DMS 273 (cell line): ENCODE measurements around the gene SUPV3L1.

Experiments used
- DNase-seq: peaks from one replicate; lab custom pipeline; 2025; ENCODE audit not compliant: unreplicated experiment; lab: John Stamatoyannopoulos, UW

Gene SUPV3L1

DNA sequence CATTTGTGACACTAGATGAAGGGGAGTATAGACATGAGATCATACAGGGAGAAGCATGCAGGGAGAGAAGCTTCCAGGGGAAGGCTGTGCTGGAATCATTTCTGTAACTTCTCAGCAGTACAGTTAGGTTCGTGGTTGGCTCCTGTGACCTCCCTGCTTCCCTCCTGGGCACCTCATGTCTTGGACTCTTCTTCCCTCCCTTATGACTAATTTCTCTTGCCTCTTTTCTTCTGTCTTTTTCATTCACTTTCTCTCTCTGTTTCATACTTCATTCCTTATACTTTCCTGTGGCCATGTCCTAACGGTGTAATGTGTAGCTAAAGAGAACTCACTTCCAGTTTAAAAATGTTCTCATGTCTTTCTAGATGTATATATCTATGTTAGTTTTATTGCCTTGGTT lies 21.0 kb downstream of the SUPV3L1 start:
- DNase-seq: no peak

DNA sequence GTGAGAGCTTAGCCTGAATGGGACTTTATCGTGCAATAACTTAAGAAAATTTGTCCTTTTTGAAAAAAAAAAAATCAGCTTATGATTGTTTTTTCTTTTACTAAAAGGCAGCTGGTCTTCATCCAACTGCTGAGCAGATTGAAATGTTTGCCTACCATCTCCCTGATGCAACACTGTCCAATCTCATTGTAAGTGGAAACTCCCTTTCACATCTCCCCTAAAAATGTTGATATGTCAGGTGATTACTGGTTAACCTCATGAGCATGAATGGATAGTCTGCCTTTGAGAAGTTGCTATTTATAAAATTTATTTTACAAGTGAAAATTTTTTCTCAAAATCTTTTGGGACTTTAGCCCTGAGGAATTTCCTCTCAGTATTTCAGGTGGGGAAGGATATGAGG lies 22.3 kb downstream of the SUPV3L1 start:
- DNase-seq: no peak

DNA sequence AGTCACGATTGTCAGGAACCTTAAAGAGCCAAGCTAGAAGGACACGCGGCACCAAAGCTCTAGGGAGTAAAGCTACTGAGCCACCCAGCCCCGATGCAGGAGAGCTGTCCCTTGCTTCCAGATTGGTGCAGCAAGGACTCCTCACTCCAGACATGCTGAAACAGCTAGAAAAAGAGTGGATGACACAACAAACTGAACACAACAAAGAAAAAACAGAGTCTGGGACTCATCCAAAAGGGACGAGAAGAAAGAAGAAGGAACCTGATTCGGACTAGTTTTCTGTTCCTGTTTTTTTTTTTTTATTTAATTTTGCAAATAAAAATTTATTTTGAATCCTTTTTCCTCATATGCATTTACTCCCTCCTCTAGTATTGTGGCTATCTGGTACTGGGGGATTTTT lies 28.7 kb downstream of the SUPV3L1 start:
- DNase-seq: no peak

DNA sequence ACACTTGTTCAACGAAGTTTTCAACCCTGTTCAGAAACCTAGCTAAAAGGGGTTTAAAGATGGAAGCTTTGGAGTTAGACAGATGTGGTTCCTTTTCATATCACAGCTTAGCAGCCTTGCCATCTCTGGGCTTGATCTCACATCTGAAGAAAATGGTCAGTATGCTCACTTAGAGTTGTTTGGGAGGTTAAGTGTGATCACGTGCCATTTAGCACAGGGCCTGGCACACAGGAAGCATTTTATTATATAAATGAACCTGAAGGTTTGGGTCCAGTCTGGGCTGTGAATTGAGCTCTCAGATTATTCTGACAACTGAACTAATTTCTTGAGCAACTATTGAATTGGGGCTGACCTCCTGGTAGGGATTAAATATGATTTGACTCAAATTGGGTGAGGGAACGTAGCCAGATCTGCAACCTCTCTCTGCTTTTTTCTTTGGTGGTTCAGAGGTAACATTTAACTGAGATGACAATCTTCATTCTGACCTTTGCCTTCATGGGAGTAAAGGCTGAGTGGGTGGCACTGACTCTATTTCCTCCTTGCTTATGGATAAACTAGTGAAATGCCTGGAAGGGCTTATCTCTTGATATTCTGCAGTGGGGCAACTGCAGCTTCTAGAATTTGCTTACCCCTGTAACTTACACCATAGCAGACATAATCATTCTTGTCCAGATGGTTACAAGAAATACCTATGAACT lies 29.9 kb downstream of the SUPV3L1 start:
- DNase-seq: no peak

DNA sequence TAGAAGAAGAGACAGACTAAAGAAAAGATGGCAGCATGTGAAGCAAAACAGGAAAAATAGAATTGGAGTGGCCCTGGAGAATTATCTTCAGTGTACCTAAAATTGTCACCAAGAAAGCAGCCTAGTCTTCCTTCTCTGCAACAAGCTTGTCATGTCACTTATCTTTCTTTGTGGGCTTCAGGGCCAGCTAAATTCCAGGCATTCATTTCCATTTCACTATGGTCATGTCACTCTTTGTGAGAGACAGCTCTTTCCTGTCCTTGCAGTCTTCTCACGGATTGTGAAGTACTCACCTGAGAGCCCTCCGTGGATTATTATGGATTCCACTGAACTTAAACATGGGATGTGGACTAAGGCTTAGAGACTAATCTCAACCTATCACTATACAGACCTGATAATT lies 31.1 kb downstream of the SUPV3L1 start:
- DNase-seq: no peak

DNA sequence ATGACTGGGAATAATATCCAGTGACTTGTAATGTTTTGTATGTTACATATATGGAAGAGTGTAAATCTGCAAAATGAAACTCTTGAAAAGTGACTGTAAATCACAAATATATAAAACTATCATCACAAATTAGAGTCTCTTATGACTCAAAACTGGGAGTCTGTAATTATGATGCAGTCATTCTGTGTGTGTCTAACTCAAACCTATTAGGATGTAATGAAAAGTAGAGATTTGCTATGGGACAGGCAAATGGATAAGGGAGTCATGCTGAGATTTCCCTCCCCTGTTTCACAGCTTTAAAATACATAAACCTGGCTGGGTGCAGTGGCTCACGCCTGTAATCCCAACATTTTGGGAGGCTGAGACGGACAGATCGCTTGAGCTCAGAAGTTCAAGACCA lies 31.5 kb downstream of the SUPV3L1 start:
- DNase-seq: no peak

DNA sequence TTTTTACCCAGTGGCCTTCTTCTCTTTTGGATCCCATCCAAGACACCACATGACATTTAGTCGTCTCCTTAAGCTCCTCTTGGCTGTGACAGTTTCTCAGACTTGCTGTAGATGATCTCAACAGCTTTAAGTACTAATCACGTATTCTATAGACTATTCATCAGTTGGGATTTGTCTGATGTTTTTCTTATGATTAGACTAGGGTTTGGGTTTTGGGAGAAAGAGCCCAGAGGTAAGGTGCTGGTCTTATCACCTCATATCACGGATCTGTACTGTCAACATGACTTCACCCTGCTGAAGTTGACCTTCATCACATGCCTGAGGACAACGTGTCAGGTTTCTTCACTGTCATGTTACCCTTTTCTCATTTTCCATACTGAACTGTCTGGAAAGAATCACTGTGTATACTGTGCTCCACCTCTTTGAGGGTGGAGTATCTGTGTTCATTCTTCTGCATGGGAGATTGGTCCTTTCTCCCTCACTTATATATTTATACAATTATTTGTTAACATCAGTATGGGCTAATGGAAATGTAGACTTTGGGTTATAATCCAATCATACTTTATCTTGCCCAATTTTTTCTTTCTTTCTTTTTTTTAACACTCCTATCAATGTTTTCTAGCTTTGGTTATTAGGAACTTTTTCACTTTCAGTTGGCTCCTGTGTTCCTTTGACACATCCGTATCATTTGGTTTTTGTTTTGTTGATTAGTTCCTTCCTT lies 33.7 kb downstream of the SUPV3L1 start:
- peak; percentile 7 for DNase-seq

DNA sequence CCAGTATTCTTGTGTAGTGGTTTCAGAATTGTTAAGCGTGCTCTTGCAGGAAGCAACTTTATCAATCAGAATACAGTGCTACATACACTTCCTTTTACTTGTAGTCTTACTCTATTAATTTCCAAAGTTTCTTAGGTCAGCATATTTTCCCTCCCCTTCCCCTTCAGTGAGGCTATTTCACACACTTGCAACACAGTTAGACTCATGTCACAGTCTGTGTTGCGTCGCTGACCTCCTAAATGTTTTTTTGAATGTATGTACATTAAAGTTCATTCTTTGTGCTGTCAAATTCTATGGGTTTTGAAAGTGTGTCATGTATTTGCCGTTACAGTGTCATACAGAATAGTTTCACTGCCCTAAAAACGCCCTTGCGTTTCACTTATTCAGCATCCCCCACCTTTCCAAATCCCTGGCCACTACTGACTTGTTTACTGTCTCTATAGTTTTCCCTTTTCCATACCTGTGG lies 34.7 kb downstream of the SUPV3L1 start:
- no peak for DNase-seq

DNA sequence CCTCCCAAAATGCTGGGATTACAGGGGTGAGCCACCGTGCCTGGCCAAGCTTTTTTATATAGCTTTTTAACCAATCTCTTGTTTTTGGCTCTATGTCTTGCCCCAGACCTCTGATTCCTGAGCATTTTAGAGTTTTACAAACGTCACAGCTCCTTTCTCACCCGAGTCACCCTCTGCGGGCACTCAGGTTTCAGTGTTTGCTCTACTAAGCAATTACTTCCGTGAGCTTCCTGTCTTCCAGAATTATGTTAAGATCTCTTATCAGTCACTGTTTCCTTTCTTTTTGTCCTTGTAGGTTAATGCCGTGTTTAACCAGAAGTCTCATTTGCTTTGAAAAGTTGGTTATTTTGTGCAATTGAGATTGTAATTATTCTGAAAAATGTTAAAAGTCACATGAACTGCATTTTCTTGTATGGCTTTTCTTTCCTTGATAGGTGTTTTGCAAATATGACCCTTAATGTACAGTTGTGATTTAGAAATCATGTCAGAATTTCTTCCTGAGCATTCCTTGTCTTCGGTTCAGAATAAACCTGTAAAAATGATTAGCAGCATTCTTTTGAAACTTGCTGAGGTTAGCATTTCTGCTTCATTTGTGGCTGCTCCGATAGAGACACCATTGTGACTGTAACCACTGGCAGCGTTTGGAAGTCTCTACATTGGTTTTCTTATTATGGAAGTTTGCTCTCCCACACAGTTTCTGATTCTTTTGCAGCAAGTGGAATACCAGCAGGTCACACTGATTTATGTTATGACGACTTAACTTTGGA lies 35.6 kb downstream of the SUPV3L1 start:
- no peak for DNase-seq

DNA sequence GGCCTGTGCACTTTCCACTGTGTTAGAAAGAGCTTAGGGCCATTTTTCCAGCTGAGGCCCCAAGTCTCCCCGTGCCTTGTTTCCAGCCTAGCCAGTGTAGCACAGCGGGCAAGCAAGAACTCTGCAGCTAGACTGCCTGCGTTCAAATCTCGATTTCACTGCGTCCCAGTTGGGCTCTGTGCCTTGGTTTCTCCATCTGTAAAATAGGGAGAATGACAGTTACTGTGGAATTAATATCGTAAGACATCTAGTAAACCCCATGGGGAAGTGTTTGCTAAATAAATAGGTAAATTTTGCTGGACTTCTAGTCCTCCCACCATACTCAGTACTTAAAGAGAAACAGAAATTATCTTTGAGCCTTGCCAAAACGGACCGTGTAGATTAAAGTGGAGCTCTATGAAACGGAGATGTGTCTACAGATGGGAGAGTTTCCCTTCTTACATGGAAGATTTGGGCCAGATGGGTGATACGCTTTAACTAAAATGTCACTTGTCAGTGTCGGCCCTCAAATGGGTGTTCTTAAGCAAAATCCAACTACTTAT lies 36.6 kb downstream of the SUPV3L1 start:
- no peak for DNase-seq

DNA sequence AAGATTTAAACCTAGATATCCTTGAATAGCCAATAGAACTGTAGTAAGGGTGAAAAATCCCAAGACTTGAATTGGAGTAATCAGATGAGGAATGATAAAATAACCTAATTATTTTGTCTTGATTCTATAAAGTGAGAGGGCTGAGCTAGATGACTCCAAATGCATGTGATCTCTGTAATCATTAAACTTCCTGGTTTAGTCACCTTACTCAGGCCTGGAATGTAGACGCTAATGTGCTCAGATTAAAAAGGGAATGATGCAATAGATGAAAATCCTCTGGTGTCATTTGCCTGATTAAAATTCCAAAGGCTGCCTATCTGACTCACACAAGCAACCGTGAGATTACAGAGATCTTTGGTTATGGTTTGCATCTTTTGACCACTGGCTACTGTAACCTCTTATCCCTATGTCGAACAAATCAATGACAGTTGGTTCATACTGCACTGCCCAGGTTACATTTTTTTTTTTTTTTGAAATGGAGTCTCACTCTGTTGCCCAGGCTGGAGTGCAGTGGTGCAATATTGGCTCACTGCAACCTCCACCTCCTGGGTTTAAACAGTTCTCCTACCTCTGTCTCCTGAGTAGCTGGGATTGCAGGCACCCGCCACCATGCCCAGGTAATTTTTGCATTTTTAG lies 37.2 kb downstream of the SUPV3L1 start:
- peak; percentile 22 for DNase-seq

DNA sequence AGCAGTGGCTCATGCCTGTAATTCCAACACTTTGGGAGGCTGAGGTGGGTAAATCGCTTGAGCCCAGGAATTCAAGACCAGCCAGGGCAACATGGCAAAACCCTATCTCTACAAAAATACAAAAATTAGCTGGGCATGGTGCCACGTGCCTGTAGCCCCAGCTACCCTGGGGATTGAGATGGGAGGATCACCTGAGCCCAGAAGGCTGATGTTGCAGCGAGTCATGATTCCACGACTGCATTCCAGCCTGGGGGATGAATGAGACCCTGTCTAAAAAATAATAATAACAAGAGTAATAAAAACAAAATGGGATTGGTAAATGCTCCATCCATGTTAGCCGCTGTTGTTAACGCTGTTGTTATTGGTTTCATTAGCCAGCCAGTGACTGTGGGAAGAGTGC lies 38.8 kb downstream of the SUPV3L1 start:
- no peak for DNase-seq

DNA sequence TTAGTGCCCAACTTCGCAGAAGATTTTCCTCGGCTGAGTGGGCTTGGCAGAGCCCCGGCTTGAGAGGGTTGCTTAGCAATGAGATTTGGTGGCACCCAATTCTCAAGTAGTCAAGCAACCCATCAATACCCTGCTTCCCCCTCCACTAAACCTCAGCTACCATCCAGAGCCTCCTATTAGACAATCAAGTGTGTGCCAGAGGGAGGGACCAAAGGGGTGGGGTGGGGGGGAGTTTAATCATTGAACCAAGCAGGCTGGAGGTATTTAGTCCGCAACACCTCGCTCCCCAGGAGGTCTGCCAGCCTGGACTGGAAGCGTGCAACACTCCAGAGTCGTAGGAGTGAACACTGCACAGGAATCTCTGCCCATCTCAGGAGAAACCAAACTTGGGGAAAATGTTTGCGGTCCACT lies 40.0 kb downstream of the SUPV3L1 start, which contains the start of gene HKDC1:
TSS of gene HKDC1 (plus strand) at position 292 of the 411 bp plus-strand sequence. CDS start at position 396, 104 bp downstream.
- DNase-seq: no peak

DNA sequence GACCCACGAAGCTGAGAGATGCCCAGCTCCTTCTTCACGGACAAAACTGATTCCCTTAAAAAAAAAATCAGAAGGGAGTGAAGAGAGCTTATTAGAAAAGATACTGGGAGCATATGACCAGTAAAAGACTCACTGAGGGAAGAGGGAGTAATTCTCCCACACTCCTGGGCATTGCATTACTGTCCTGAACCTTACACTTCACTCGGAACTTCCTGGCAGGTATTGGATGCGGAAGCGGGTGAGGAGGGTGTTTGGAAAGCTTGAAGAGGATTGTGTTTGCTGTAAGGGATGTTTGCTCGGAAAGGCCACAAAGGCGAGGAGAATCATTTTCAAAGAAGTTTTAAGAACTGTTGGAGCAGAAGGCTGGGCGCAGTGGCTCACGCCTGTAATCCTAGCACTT lies 40.5 kb downstream of the SUPV3L1 start:
- DNase-seq: no peak

DNA sequence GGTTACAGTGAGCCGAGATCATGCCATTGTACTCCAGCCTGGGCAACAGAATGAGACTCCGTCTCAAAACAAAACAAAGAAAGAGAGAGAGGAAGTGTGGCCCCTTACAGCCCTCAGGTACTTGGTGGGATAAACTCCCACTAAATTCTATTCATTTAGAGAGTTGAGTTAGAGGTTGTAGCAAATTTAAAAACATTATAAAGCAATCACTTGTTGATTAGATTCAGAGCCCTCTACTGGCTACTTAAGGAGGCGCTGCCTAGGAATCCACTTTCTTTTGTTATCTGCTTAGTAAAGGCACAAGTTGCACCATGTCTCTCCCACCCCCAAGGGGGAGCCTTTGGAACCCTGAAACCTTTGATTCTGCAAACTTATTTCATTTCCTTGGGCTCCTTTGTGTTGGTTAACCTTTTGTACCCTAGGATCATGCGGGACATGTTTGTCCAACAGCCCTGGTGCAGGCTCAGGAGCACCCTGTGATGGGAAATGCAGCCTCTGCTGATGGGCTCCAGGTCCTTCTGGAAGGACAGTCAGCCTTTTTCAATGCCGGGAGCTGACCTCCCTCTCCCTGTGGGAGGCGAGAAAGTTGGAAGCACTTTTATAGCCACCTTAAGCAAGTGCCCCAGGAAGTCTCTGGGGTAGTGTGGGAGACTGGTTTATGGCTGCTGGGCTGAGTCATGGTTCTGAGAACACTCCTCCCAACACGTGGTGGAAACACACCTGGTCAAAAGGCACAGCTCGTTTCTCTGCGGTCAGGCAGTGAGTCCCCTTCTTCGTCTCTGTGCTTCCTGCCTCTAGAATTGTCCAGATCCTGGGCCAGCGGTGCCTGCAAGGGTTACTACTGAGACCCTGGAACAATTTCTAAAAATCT lies 42.4 kb downstream of the SUPV3L1 start:
- peak; percentile 66 for DNase-seq

DNA sequence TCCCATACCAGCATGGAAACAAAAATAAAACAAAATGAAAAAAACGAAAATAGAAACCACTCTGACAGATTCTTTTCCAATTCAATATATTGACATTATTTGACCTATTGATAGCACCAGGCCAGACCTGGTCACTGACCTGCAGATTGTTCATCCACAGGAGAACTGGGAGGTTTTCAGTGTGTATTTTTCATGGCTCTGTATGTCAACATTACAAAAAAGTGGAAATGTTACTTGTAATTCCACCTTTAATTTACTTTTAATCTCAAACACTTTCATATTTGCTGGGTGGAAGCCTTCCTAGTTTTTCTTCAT lies 43.0 kb downstream of the SUPV3L1 start:
- no peak for DNase-seq

DNA sequence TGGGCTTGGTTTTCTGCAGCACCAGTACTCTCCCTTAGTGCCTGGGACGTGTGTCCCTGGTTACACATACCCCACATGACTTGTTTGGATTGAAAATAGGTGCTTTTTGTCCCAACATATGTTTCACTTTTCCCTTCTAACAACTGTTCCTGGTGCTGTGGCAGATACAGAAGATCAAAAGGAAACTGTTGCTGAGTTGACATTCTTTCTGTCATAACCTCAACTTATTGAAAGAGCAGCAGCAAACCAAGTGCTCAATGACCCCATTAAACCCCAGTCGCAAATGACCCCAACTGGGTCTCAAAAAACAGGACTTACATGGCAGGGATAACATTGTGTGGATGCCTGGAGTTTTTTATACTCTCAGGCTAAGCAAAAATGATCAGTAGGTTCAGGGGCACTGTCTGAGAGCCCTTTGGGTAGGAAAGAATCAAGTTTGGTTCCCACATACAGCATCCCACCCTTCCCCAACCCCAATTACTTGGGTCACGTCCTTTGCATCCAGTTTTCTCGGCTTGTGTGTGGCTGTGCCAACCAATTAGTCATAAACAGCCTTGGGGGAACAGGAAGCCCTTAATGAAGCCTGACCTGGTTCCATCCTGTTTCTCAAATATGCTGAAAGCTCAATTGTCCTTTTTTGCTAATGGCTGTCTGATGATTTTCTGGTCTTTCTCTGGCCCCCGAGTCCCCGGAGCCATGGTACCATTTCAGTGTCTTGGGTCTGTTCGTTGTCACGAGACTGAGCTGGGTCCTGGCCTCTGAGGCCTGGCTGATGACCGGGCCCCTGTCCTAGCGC lies 45.0 kb downstream of the SUPV3L1 start:
- DNase-seq: no peak

DNA sequence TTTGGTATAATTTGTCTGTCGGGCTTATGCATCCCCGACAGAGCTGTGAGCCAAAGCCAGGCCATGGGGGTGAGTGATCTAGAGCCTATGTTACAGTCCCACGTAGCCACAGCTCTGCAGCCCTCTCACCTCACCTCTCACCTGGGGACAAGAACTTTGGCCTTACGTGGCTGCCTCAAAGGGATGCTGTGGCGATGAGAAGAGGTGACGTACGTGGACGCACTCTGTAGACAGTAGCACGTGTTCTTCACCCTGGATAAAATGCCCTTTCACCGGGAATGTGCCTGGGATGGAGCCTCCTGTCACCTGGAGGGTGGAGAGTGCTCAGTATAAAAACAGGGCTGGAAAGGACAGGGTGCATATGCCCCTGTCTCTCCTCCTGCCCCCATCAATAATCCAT lies 45.6 kb downstream of the SUPV3L1 start:
- DNase-seq: no peak

DNA sequence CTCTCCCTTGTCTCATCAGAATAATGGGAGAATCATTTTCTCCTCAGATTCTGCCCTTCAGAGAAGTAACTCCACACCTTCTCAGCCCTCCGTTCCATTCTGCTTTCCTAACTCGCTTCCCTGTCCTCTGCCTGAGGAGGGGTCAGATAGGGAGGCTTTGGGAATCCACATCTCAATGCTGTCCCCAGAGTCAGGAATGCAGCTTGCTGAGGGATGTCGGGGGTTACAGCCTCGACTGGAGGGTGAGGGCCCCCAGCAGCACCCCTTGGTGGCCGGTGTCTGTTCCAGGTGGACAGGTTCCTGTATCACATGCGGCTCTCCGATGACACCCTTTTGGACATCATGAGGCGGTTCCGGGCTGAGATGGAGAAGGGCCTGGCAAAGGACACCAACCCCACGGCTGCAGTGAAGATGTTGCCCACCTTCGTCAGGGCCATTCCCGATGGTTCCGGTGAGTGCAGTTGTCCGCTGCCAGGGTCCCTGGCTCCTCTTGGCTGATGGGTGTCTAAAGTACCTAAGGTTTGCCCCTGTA lies 47.0 kb downstream of the SUPV3L1 start:
- DNase-seq: no peak
